ENCODE results near the gene CNGA3.

- TF ChIP-seq, protein P1, sequence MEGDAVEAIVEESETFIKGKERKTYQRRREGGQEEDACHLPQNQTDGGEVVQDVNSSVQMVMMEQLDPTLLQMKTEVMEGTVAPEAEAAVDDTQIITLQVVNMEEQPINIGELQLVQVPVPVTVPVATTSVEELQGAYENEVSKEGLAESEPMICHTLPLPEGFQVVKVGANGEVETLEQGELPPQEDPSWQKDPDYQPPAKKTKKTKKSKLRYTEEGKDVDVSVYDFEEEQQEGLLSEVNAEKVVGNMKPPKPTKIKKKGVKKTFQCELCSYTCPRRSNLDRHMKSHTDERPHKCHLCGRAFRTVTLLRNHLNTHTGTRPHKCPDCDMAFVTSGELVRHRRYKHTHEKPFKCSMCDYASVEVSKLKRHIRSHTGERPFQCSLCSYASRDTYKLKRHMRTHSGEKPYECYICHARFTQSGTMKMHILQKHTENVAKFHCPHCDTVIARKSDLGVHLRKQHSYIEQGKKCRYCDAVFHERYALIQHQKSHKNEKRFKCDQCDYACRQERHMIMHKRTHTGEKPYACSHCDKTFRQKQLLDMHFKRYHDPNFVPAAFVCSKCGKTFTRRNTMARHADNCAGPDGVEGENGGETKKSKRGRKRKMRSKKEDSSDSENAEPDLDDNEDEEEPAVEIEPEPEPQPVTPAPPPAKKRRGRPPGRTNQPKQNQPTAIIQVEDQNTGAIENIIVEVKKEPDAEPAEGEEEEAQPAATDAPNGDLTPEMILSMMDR (IDR thresholded peaks at IDR 0.05), result no peak
- TF ChIP-seq POLR2A (IDR thresholded peaks at IDR 0.05), result no peak
Observed at GRCh38 chr2:98372121-98372520, 25.9 kb downstream of the CNGA3 start.
